Measurements from ENCODE around the gene RNF130.
A peak's percentile ranks its signal among the peaks of the same experiment; 100 is the strongest.

The RNF130 gene

GRCh38 chr5:179978792-179979191 lies 92.8 kb downstream of the RNF130 start:
- DNase-seq (ENCODE audit: low read depth) = no peak
- H3K4me3 ChIP-seq (replicated peaks; ENCODE audit: low read depth, low read length) = no peak overlapping the region
- TF ChIP-seq CTCF (IDR thresholded peaks at IDR 0.05; ENCODE audit: low read length, missing control alignments) = no peak

- TF ChIP-seq CTCF (IDR thresholded peaks at IDR 0.05; ENCODE audit: low read length, missing control alignments) = no peak
These were observed 95.8 kb downstream of the RNF130 start for GRCh38 chr5:179975713-179976134.

GRCh38 chr5:179974946-179975712 lies 96.4 kb downstream of the RNF130 start:
- TF ChIP-seq CTCF (IDR thresholded peaks at IDR 0.05; ENCODE audit: low read length, missing control alignments) = peak; percentile 43
- peak; percentile 34 for DNase-seq (ENCODE audit: low read depth)
- H3K4me3 ChIP-seq (replicated peaks; ENCODE audit: low read depth, low read length) = no peak overlapping the region

More at GRCh38 chr5:179975713-179976134, 95.8 kb downstream of the RNF130 start:
- no peak for DNase-seq (ENCODE audit: low read depth)
- H3K4me3 ChIP-seq (replicated peaks; ENCODE audit: low read depth, low read length) = no peak overlapping the region

GRCh38 chr5:179974246-179974945 lies 97.2 kb downstream of the RNF130 start:
- no peak for DNase-seq (ENCODE audit: low read depth)
- TF ChIP-seq CTCF (IDR thresholded peaks at IDR 0.05; ENCODE audit: low read length, missing control alignments) = no peak
- no peak overlapping the region for H3K4me3 ChIP-seq (replicated peaks; ENCODE audit: low read depth, low read length)

- TF ChIP-seq CTCF (IDR thresholded peaks at IDR 0.05; ENCODE audit: low read length, missing control alignments) = no peak
- DNase-seq (ENCODE audit: low read depth) = no peak
These were observed 98.2 kb downstream of the RNF130 start for GRCh38 chr5:179973391-179973790.

GRCh38 chr5:179969110-179969509 lies 102.4 kb downstream of the RNF130 start:
- H3K4me3 ChIP-seq (replicated peaks; ENCODE audit: low read depth, low read length) = no peak overlapping the region
- TF ChIP-seq CTCF (IDR thresholded peaks at IDR 0.05; ENCODE audit: low read length, missing control alignments) = no peak
- no peak for DNase-seq (ENCODE audit: low read depth)

More at GRCh38 chr5:179973391-179973790, 98.2 kb downstream of the RNF130 start:
- no peak overlapping the region for H3K4me3 ChIP-seq (replicated peaks; ENCODE audit: low read depth, low read length)
